ENCODE measurements around the gene YJEFN3.

YJEFN3 gene

DNA sequence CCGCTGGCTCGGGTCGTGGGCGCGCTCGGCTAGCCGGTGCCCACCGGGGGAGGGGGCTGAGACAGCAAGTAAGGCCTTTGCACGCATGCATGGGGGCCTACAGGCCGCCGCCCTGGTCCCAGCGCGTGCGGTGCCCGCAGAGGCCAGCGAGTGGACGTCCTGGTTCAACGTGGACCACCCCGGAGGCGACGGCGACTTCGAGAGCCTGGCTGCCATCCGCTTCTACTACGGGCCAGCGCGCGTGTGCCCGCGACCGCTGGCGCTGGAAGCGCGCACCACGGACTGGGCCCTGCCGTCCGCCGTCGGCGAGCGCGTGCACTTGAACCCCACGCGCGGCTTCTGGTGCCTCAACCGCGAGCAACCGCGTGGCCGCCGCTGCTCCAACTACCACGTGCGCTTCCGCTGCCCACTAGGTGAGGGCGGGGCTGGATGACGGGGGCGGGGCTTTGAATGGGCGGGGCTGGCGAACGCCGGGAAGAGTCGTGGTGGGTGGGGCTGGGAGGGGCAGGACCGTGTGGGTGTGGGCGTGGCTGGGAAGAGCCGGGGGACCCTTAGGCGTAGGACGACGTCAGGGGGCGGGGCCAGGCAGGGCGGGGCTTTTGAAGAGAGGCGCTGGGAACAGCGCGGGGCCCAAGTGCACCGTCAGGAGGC lies 11.5 kb downstream of the YJEFN3 start:
- DNase-seq (ENCODE audit: low spot score), result peak; percentile 89

DNA sequence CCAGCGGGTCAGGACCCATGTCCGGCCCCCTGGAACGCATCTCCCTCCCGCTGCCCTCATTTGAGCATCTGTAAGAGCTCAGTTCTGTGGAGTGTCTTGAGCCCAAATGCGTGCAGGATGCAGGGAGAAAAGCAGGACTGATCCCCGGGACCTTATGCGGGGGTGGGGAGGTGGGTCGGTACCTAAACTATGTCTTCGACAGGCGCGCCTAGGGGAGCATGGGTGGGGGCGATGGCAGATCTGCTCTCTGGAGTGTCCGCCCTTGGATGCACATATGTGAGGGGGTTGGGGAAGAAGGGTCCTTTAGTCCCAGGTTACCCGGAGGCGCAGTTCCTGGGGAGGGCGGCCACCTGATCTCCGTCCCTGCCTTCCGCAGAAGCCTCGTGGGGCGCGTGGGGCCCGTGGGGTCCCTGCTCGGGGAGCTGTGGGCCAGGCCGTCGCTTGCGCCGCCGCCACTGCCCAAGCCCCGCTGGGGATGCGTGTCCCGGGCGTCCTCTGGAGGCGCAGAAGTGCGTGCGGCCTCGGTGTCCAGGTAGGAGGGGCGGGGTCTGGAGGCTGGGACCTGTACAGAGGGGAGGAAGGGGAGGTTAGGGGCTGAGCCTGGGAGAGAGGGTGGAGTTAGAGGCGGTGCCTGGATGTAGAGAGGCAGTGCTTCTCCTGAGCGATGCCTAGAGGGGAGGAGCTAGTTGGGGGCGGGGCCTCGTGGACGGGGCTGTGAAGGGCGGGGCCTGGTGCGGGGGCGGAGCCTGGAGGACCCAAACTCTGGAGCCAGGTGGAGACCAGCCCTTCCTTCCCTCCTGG lies 12.2 kb downstream of the YJEFN3 start:
- DNase-seq (ENCODE audit: low spot score), result peak; percentile 64

- no peak for DNase-seq (ENCODE audit: low spot score)
Measured at GRCh38 chr19:19541616-19542015, 12.9 kb downstream of the YJEFN3 start.

DNA sequence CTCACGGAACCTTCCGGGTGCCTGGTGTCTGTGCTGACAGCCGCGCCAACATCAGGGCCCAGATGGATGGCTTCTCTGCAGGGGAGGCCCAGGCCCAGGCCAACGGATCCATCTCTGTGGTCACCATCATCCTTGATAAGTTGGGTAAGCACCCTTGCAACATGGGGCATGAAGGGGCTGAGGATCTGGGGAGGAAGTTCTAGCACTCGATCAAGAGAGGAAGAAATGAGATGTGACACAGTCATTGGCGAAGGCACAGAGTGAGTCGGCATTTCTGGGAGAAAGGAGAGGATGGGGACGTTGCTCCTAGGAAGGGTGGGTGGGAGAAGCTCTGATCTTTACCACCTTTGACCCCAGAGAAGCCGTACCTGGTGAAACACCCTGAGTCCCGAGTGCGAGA lies 13.8 kb downstream of the YJEFN3 start:
- no peak for DNase-seq (ENCODE audit: low spot score)

- no peak for DNase-seq (ENCODE audit: low spot score)
Measured at GRCh38 chr19:19543101-19543500, 14.4 kb downstream of the YJEFN3 start.

DNA sequence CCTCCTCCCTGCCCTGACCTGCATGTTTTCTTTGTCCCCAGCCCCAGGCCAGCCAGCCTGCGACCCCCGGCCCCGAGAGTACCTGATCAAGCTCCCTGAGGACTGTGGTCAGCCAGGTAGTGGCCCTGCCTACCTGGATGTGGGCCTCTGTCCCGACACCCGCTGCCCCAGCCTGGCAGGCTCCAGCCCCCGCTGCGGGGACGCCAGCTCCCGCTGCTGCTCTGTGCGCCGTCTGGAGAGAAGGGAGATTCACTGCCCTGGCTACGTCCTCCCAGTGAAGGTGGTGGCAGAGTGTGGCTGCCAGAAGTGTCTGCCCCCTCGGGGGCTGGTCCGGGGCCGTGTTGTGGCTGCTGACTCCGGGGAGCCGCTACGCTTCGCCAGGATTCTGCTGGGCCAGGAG lies 14.9 kb downstream of the YJEFN3 start:
- no peak for DNase-seq (ENCODE audit: low spot score)

DNA sequence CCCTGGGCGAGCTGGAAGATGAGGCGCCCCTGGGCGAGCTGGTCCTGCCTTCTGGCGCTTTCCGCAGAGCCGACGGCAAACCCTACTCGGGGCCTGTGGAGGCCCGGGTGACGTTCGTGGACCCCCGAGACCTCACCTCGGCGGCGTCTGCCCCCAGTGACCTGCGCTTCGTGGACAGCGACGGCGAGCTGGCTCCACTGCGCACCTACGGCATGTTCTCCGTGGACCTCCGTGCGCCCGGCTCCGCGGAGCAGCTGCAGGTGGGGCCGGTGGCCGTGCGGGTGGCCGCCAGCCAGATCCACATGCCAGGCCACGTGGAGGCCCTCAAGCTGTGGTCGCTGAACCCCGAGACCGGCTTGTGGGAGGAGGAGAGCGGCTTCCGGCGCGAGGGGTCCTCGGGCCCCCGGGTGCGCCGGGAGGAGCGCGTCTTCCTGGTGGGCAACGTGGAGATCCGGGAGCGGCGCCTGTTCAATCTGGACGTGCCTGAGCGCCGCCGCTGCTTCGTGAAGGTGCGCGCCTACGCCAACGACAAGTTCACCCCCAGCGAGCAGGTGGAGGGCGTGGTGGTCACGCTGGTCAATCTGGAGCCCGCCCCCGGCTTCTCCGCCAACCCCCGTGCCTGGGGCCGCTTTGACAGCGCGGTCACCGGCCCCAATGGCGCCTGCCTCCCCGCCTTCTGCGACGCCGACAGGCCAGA lies 15.7 kb downstream of the YJEFN3 start:
- no peak for DNase-seq (ENCODE audit: low spot score)

- DNase-seq (ENCODE audit: low spot score), result no peak
Measured at GRCh38 chr19:19544954-19545591, 16.4 kb downstream of the YJEFN3 start.

DNA sequence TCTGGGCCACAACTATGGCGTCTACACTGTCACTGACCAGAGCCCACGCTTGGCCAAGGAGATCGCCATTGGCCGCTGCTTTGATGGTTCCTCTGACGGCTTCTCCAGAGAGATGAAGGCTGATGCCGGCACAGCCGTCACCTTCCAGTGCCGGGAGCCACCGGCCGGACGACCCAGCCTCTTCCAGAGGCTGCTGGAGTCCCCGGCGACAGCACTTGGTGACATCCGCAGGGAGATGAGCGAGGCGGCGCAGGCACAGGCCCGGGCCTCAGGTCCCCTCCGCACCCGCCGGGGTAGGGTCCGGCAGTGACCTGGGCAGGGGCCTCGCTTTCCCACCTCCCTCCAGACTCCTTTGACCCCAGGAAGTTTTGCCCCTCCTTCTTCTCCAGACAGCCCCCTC lies 17.0 kb downstream of the YJEFN3 start:
- DNase-seq (ENCODE audit: low spot score), result no peak

DNA sequence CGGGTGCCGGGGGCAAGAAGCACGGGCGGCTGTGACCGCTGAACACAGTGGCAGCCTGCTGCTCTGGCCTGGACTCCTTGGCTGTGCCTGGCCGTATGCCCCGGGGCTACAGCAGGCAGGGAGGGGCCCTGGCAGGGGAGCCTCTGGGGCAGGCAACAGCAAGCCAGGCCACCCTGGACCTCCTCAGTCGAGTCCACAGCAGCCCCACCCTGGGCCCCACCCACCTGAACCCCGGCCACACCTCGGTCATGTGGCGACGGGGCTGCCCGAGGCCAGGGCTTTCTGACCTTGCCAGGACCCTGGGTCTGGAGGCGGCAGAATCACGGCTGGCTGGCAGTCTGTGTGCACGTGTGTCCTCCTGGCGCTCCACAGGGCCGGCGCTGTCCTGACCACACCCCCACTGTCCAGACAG lies 18.0 kb downstream of the YJEFN3 start:
- DNase-seq (ENCODE audit: low spot score), result no peak

- no peak for DNase-seq (ENCODE audit: low spot score)
Measured at GRCh38 chr19:19547674-19548336, 19.1 kb downstream of the YJEFN3 start.

DNA sequence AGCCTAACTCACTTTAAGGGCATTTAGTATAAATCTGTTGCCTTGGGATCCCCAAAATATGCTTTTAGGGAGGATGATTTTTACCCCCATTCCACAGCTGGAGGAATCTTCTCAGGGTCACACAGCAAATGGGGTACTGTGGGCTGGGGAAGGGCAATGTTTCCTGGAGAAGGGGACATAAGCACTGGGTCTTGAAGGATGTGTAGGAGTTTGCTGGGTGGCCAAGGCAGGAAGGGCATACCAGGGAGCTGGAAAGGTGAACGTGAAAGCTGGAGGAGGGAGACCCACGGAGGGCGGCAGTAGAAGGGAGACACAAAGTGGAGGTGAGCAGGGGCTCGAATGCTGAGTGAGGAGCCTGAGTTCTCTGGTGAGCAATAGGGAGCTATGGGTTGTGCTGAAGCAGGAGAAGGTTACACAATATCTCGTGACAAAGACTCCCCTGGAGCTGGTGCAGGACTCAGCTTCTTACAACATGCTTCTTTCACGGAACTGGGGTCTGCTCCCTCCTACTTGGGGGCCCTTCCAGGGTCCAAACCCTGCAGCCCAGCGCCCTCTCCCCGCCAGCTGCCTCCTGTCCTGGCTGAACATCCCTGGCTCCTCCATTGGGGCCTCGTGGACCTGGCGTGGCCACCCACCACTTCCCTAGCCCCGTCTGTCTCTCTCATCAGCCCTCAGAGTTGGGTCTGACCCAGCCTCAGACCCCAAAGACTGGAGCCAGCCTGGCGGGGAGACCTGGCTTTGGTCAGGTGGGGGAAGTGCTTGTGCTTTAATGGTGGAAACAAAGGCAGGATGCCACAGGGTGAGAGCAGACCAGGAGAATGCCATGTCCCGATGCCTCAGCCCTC lies 20.4 kb downstream of the YJEFN3 start:
- DNase-seq (ENCODE audit: low spot score), result no peak

GRCh38 chr19:19549804-19550464 lies 21.2 kb downstream of the YJEFN3 start:
- DNase-seq (ENCODE audit: low spot score), result no peak

- no peak for DNase-seq (ENCODE audit: low spot score)
Measured at GRCh38 chr19:19550485-19550929, 21.8 kb downstream of the YJEFN3 start.

DNA sequence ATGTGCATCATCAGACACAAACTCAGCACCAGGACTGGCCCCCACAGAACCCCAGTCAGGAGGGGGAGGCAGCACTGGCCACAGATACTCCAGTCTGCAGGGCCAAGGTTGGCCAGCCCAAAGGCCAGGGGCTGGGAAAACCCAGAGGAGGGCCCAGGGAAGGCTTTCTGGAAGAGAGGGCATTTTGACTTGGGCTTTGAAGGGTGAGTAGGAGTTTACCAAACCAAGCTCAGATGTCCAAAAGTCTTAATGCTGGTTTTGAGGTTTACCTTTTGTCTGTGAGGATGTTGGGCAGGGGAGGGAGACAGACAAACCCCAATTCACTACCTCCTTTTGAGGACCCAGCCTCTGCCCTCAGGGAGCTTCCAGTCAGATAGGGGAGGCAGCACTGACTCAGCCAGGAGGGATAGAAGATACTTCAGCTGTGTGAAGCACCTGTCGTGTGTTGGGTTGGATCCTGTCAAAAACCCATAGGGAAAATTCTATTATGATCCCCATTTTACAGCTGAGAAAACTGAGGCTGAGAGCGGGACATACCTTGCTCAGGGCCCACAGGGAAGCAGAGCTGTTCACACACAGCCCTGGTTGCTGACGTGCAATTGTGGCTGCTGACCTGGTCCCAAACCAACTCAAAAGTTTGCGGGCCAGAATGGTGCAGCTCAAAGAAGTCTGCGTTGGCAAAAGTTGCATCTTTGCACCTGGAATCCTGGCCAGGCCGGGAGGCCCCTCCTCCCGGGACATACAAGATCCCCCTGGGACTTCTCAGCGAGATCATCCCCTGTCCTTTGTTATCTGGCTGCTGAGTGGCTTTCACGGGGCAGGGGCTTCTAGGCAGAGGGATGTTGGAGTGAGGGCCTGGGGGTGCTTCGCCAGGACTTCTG lies 22.5 kb downstream of the YJEFN3 start:
- DNase-seq (ENCODE audit: low spot score), result no peak

DNA sequence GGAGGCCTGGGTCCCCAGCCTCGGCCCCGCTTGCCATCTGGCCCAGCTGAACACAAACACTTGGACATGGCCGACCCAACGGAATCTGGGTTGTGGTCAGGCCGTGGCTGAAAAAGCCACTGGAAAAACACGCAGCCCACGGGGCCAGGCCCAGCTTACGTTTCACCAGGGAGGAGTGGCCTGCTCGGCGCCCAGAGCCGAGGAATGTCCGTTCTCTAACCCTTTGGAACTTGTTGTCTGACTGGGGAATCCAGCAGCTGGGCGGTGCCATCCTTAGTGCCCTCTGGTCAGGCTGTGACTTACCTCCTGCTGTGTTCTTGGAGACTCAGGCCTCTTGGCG lies 23.1 kb downstream of the YJEFN3 start:
- no peak for DNase-seq (ENCODE audit: low spot score)

- peak; percentile 5 for DNase-seq (ENCODE audit: low spot score)
Measured at GRCh38 chr19:19552798-19553197, 24.1 kb downstream of the YJEFN3 start.

GRCh38 chr19:19553670-19554069 lies 25.0 kb downstream of the YJEFN3 start:
- DNase-seq (ENCODE audit: low spot score), result no peak

Measured in hematopoietic multipotent progenitor cell treated with erythropoietin and hydrocortisone succinate and interleukin-3 and kit ligand, for 15 days (in vitro differentiated cells).